K562 (cell line): ENCODE results near the gene AK5. TPM values are rescaled to one million over a fixed set of nuclear protein-coding genes. Genes with fewer than 3 reads are reported as not detected.
A peak's percentile ranks its signal among the peaks of the same experiment; 100 is the strongest.

Experiments
- ATAC-seq: fragments of 200-7000 bp; cut with Tn5 transposase; 3 replicates; pipeline ENCODE4 v1.9.1; 2020; ENCODE audit warnings: moderate library complexity
- BruUV-seq: library from RNA; stranded (reverse); fragments of 400-500 nt; replicated peaks from 2 replicates; lab custom pipeline; 2021; lab: Mats Ljungman, UMichigan
- CTCF ChIA-PET: fragments of 300-600 bp; formaldehyde crosslinking; extraction: SDS; loops from one replicate; lab custom pipeline; 2021; ENCODE audit warnings: low intra/inter-chr PET ratio; lab: Yijun Ruan, JAX
- POLR2A ChIA-PET: fragments of 300-600, 350-650 bp; sonication (Branson Sonifier 250); formaldehyde crosslinking; extraction: SDS; loops from one replicate; lab custom pipeline; 2021; ENCODE audit warnings: antibody characterized with exemption, inconsistent platforms; lab: Yijun Ruan, JAX
- DNase-seq, 4 experiments: peaks; one replicate each; pipeline versions ENCODE4 v3.0.0 to v3.0.0-alpha.2; 2011 to 2018; ENCODE audit warnings: low spot score in 3 of 4, mixed read lengths in 3 of 4; ENCODE audit errors: extremely low read depth in 1 of 4
- FAIRE-seq: peaks from 2 replicates; lab custom pipeline; 2011; peaks lifted over from hg19 to GRCh38; lab: Jason Lieb, UNC
- H2AFZ ChIP-seq: 2 replicates; pipeline ENCODE4 v1.6.0; 2011; ENCODE audit warnings: low read depth, low read length, control low read depth, inconsistent platforms
- H3K27ac ChIP-seq: fragments of 200-600 bp; 3 replicates; pipeline ENCODE4 v1.8.0; 2011; ENCODE audit warnings: low read depth, mild to moderate bottlenecking, control low read depth, inconsistent platforms, low read length, moderate library complexity, mixed read lengths; ENCODE audit errors: extremely low read depth
- H3K27me3 ChIP-seq, 2 experiments: fragments of 300-600 bp in 1 of 2; 2 replicates in 1 of 2; 3 replicates in 1 of 2; pipeline versions ENCODE4 v1.6.0 to v1.8.0; 2011; ENCODE audit warnings: inconsistent platforms in 2 of 2, low read length in 2 of 2, mild to moderate bottlenecking in 1 of 2, mixed read lengths in 1 of 2, moderate library complexity in 1 of 2; ENCODE audit not compliant: control insufficient read depth in 2 of 2, insufficient read depth in 2 of 2
- H3K36me3 ChIP-seq: fragments of 300-600 bp; 3 replicates; pipeline ENCODE4 v1.8.0; 2011; ENCODE audit warnings: mild to moderate bottlenecking, low read length, inconsistent platforms; ENCODE audit not compliant: control insufficient read depth, insufficient read depth
- H3K4me1 ChIP-seq, 2 experiments: fragments of 200-600 bp in 1 of 2; replicated peaks in 1 of 2; 2 replicates in 1 of 2; 3 replicates in 1 of 2; pipeline versions ENCODE4 v1.5.1 to v1.8.0; 2011; ENCODE audit warnings: inconsistent platforms in 2 of 2, low read length in 2 of 2, mild to moderate bottlenecking in 1 of 2, mixed read lengths in 1 of 2, moderate library complexity in 1 of 2; ENCODE audit not compliant: control insufficient read depth in 2 of 2, insufficient read depth in 2 of 2
- H3K4me2 ChIP-seq: 2 replicates; pipeline ENCODE4 v1.6.1; 2011; ENCODE audit warnings: low read length, control low read depth, inconsistent platforms, mixed read lengths; ENCODE audit not compliant: insufficient read depth
- H3K4me3 ChIP-seq: fragments of 200-600 bp; sonication (generic), shearing (Covaris generic); 2 replicates; pipeline ENCODE4 v1.5.1; 2016; ENCODE audit warnings: control low read depth, inconsistent platforms
- H3K79me2 ChIP-seq: fragments of 200-600 bp; 3 replicates; pipeline ENCODE4 v1.8.0; 2011; ENCODE audit warnings: low read length, inconsistent platforms; ENCODE audit not compliant: control insufficient read depth, insufficient read depth
- H3K9ac ChIP-seq, 2 experiments: 2 replicates each; pipeline versions ENCODE4 v1.6.0 to v1.6.1; 2011; ENCODE audit warnings: low read depth in 2 of 2, low read length in 2 of 2, control low read depth in 1 of 2, inconsistent platforms in 1 of 2, mild to moderate bottlenecking in 1 of 2, mixed read lengths in 1 of 2; ENCODE audit not compliant: insufficient read depth in 1 of 2
- H3K9me1 ChIP-seq: one replicate; pipeline ENCODE4 v1.6.0; 2011; ENCODE audit warnings: inconsistent platforms, mild to moderate bottlenecking, low read length, moderate library complexity; ENCODE audit not compliant: control insufficient read depth, insufficient read depth
- H3K9me3 ChIP-seq: replicated peaks from 2 replicates; pipeline ENCODE4 v1.5.1; 2011; ENCODE audit warnings: low read depth, low read length, inconsistent platforms; ENCODE audit not compliant: control insufficient read depth, insufficient read depth
- H4K20me1 ChIP-seq: replicated peaks from 2 replicates; pipeline ENCODE4 v1.6.1; 2011; ENCODE audit warnings: low read length, inconsistent platforms, mixed read lengths; ENCODE audit not compliant: control insufficient read depth, insufficient read depth
- ATF6 ChIP-seq: sonication (generic); formaldehyde crosslinking; IDR thresholded peaks from 2 replicates; pipeline ENCODE4 v1.4.0; 2020; ENCODE audit warnings: mild to moderate bottlenecking, missing genetic modification reagents
- BMI1 ChIP-seq: fragments of 150-350 bp; IDR thresholded peaks from 2 replicates; pipeline ENCODE4 v1.6.1; 2014; ENCODE audit warnings: low read length
- CLOCK ChIP-seq: fragments of 250-450 bp; sonication (Bioruptor Pico); IDR thresholded peaks from 2 replicates; pipeline ENCODE4 v1.4.0; 2020; ENCODE audit warnings: mild to moderate bottlenecking, moderate library complexity, borderline replicate concordance
- CTCFL ChIP-seq: IDR thresholded peaks from 2 replicates; pipeline ENCODE4 v1.6.1; 2011; ENCODE audit warnings: borderline replicate concordance, low read depth, mild to moderate bottlenecking, moderate library complexity, low read length; ENCODE audit not compliant: insufficient read depth, poor library complexity, severe bottlenecking
- DIDO1 ChIP-seq: fragments of 450-650 bp; IDR thresholded peaks from 2 replicates; pipeline ENCODE4 v1.6.1; 2016; ENCODE audit warnings: low read depth, missing biosample characterization, missing genetic modification characterization
- ETV5 ChIP-seq: sonication (generic); formaldehyde crosslinking; IDR thresholded peaks from 2 replicates; pipeline ENCODE4 v1.4.0; 2020; ENCODE audit warnings: low read depth, mild to moderate bottlenecking, missing genetic modification reagents
- GATA2 ChIP-seq: sonication (generic); formaldehyde crosslinking; IDR thresholded peaks from 2 replicates; pipeline ENCODE4 v1.4.0; 2020; ENCODE audit warnings: mild to moderate bottlenecking, missing genetic modification reagents
- HNRNPUL1 ChIP-seq: fragments of 200-400 bp; formaldehyde crosslinking; IDR thresholded peaks from 2 replicates; pipeline ENCODE4 v1.6.1; 2017; ENCODE audit warnings: low read length
- KAT8 ChIP-seq: fragments of 450-650 bp; IDR thresholded peaks from 2 replicates; pipeline ENCODE4 v1.6.1; 2016; ENCODE audit warnings: low read depth, mild to moderate bottlenecking
- KDM5B ChIP-seq: fragments of 200-600 bp; sonication (generic); IDR thresholded peaks from 2 replicates; pipeline ENCODE4 v1.6.1; 2012; ENCODE audit warnings: low read depth, mild to moderate bottlenecking, moderate library complexity, low read length, control low read depth, inconsistent platforms; ENCODE audit not compliant: insufficient replicate concordance
- MNT ChIP-seq, 2 experiments: fragments of 450-650 bp; conservative IDR thresholded peaks; 2 replicates each; pipeline ENCODE4 v1.6.1; 2017; ENCODE audit warnings: mild to moderate bottlenecking in 2 of 2, moderate library complexity in 2 of 2
- NFATC3 ChIP-seq: fragments of 450-650 bp; IDR thresholded peaks from 2 replicates; pipeline ENCODE4 v1.6.1; 2017; ENCODE audit warnings: mild to moderate bottlenecking
- TAF7 ChIP-seq: fragments of 450-650 bp; IDR thresholded peaks from 2 replicates; pipeline ENCODE4 v1.6.1; 2016; ENCODE audit warnings: missing genetic modification characterization, missing compliant biosample characterization
- TSC22D4 ChIP-seq: fragments of 450-650 bp; IDR thresholded peaks from 2 replicates; pipeline ENCODE4 v1.6.1; 2016; ENCODE audit warnings: missing genetic modification characterization, missing biosample characterization, control low read depth
- ZNF239 ChIP-seq: fragments of 250-450 bp; sonication (Bioruptor Pico); IDR thresholded peaks from 2 replicates; pipeline ENCODE4 v1.4.0; 2020; ENCODE audit warnings: mild to moderate bottlenecking
- WGBS: fragments of 100-300 bp; shearing (Covaris generic); methylation state at CpG from one replicate; pipeline ENCODE4 v1.1.6; 2016; ENCODE audit warnings: low coverage, mixed read lengths; ENCODE audit not compliant: insufficient coverage; ENCODE audit errors: missing lambda C conversion rate; 5-methylcytosine and 5-hydroxymethylcytosine counted together
- in situ Hi-C: fragments of 300-500 bp; cut with MboI; formaldehyde crosslinking; loops from 4 replicates; pipeline ENCODE4 v1.15.0; 2018; ENCODE audit warnings: inconsistent platforms, mixed read lengths
- intact Hi-C: fragments of 100-400 bp; cut with micrococcal nuclease; formaldehyde crosslinking; loops from 2 replicates; pipeline ENCODE4 v1.14.2; 2022
- polyA plus RNA-seq, 8 experiments: library from polyadenylated mRNA; depleted of rRNA in 4 of 8; stranded (reverse) in 5 of 8; unstranded in 3 of 8; fragments of >200 nt; fragmentation: Nextera tagmentation in 2 of 8; fragmentation: Illumina TruSeq in 1 of 8; extraction: Ambion mirVana in 2 of 8; extraction: Trizol in 1 of 8; gene quantifications; 2 replicates each; pipeline versions ENCODE4 v1.2.1 to v1.2.3, GENCODE V29; 2011 to 2014; ENCODE audit warnings: inconsistent platforms in 1 of 8, missing spikeins in 1 of 8
- total RNA-seq, 7 experiments: library from RNA; depleted of rRNA in 6 of 7; stranded (reverse); fragments of >200 nt in 6 of 7; fragmentation: Illumina TruSeq in 2 of 7; extraction: Trizol in 2 of 7; gene quantifications; 2 replicates each; pipeline versions ENCODE4 v1.2.1 to v1.2.3, GENCODE V29; 2011 to 2021; ENCODE audit warnings: low replicate concordance in 1 of 7

The AK5 gene
- total and polyA plus RNA-seq, 9 of the 15 experiments (the other 6 are each of a cell fraction or from before 2014, with no cell fraction given): 0.06 TPM; not detected in 8

DNA sequence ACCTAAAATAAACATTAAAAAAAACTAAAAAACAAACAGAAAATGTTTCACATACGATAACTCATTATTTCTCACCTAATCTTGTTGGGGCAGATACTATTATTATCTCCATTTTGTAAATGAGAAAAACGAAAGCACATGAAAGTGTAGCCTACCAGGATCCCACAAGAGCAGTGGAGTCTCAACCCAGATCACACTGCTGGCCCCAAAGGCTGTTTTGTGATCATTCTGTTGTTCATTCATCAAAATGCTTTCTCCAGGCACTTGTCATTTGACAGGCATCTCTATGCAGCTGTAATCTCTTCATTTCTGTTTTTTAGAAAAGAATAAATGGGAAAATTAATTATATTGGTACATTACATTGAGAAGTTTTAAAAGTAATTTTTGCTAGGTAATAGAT, 67.5 kb downstream of the AK5 start:
- Histone ChIP-seq H3K4me3 (no peak overlapping the region), H3K27me3 (no peaks in the 10 kb centered on the region), H3K9me1 (no peaks in the 10 kb centered on the region), H3K4me2 (no peak overlapping the region), H2AFZ (peak overlapping the region; percentile 64), H3K9me3 (no peaks in the 10 kb centered on the region), H3K27ac (no peak overlapping the region), H3K36me3 (no peaks in the 10 kb centered on the region), H4K20me1 (no peaks in the 10 kb centered on the region), H3K4me1 (peaks cover 0 to 15% of the 10 kb centered on the region in 2 experiments; a peak in 2 of 5 replicates), H3K9ac (no peak overlapping the region), H3K79me2 (no peaks in the 10 kb centered on the region)
- no TSS peak for BruUV-seq
- CTCF ChIA-PET: no interaction called here
- DNase-seq (peak in 2 of 4 experiments; percentile 10 to 11), ATAC-seq (peak; percentile 29; the same call in 2 of the 3 replicates), FAIRE-seq (no peak)
- intact Hi-C loops: no loop called here
- 7% methylated on average over 2 of the region's 2 CpGs for WGBS
- in situ Hi-C loops: no loop called here
- POLR2A ChIA-PET: no interaction called here
- TF ChIP-seq NFATC3 (no peak), GATA2 (no peak), KDM5B (no peak), CLOCK (CRISPR knock-in tag) (no peak), MNT (conservative IDR thresholded peaks at IDR 0.05) (no peak), ETV5 (no peak), TAF7 (tag) (no peak), KAT8 (no peak), ZNF239 (CRISPR knock-in tag) (no peak), ATF6 (CRISPR knock-in tag) (no peak), DIDO1 (tag) (no peak), CTCFL (no peak), TSC22D4 (tag) (no peak), HNRNPUL1 (no peak), BMI1 (no peak)
